ENCODE measurements around the gene DNAJB1.

DNAJB1 gene

DNA sequence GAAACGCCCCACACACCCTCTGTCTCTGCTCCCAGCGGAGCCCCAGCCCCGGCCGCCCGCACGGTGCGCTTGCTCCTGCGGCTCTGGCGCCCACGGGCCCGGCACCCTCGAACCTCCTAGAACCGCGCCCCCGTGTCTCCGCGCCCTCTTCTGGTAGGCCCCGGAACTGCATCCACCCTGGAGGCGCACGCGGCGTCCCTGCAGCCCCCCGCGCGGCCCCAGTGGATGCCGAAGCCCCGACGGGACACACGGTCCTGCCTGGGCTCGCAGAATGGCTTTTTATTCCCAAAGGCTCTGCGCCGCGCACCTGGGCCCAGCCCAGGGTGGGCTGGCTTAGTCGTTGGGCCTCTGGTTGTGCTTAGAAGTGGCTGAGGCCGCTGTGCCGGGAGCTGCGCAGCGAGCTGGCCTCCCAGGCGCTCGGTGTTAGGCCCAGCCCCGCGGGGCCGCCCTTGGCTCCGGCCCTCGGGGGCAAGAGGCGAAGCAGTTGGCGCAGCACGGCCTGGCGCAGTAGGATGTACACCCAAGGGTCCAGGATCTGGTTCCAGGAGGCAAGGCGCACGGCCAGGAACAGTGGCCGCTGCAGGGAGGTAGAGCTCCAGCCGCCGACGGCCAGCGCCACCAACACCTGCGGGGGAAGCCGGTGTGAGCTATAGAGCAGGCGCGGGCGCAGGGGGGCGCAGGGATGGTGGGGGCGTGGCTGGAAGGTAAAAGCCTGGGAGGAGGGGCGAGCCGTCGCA, 45.8 kb downstream of the DNAJB1 start:
- peak; percentile 44 for DNase-seq

GRCh38 chr19:14471436-14472187, 46.6 kb downstream of the DNAJB1 start:
- DNase-seq, result no peak

DNA sequence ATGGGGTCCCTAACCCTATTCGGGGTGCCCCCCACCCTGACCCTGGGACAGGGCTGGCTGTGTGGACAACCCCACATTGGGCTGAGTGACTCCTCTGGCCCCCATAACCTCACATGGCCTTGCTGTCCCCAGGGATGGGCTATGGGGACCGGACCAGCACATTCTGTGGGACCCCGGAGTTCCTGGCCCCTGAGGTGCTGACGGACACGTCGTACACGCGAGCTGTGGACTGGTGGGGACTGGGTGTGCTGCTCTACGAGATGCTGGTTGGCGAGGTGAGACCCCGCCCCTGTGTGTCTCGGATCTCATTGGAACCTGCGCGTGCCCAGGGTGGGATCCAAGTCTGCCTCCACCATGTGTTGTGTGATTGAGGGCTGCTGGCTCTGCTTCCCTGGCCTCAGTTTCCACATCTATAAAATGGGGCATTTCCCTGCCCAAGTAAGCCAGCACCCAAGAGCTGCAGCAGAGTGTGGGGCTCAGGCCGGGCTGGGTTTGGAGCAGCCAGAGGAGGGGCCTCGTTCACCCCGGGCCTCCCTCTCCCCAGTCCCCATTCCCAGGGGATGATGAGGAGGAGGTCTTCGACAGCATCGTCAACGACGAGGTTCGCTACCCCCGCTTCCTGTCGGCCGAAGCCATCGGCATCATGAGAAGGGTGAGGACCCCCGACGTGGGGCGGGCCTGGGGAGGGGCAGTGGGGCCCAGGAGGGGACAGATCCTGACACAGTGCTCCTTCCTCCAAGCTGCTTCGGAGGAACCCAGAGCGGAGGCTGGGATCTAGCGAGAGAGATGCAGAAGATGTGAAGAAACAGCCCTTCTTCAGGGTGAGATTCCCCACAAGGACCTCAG, 47.9 kb downstream of the DNAJB1 start:
- DNase-seq, result no peak

DNA sequence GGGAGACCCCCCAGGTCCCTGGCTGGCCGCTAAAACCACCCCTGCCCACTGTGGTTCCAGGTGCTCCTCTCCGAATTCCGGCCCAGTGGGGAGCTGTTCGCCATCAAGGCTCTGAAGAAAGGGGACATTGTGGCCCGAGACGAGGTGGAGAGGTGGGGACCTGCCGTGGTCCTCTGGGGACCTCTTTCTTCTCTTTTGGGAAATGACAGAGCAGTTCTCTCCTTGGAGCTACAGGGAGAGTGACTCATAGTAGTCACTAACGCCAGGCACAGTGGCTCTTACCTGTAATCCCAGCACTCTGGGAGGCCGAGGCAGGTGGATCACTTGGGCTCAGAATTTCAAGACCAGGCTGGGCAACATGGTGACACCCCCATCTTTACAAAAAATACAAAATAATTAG, 50.4 kb downstream of the DNAJB1 start:
- DNase-seq, result no peak

DNA sequence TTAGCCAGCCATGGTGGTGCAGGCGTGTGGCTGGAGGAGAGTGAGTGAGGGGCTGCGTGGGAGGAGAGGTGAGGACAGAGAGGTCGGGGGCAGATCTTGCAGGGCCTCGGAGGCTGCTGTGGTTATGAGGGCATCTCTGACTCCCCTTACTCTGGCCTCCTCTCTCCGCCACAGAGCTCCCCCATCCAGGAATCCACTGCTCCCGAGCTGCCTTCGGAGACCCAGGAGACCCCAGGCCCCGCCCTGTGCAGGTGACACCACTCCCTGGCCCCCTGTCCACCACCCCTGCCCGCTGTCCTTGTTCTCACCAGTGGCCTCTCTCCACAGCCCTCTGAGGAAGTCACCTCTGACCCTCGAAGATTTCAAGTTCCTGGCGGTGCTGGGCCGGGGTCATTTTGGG, 50.8 kb downstream of the DNAJB1 start:
- no peak for DNase-seq
